Measurements from ENCODE around the gene SLC26A11.

The SLC26A11 gene

GRCh38 chr17:80263253-80264204 is 43.3 kb downstream of the SLC26A11 start:
- DNase-seq (ENCODE audit: extremely low spot score), result no peak
- TF ChIP-seq L3MBTL2 (conservative IDR thresholded peaks at IDR 0.05), result no peak
- no peak for TF ChIP-seq SP1 (IDR thresholded peaks at IDR 0.05)
- no peak for TF ChIP-seq FOXK2 (IDR thresholded peaks at IDR 0.05)
- TF ChIP-seq BHLHE40 (IDR thresholded peaks at IDR 0.05; ENCODE audit: borderline replicate concordance), result no peak
- no peak for TF ChIP-seq ELF4 (IDR thresholded peaks at IDR 0.05)
- TF ChIP-seq FOXM1 (IDR thresholded peaks at IDR 0.05; ENCODE audit: borderline replicate concordance), result no peak
- no peak for TF ChIP-seq SUZ12 (IDR thresholded peaks at IDR 0.05)
- no peak for TF ChIP-seq ZNF384 (IDR thresholded peaks at IDR 0.05)
- TF ChIP-seq ARNT (IDR thresholded peaks at IDR 0.05), result no peak
- no peak for TF ChIP-seq LEF1 (IDR thresholded peaks at IDR 0.05; ENCODE audit: borderline replicate concordance)
- no peak for TF ChIP-seq PKNOX1 (IDR thresholded peaks at IDR 0.05)
- TF ChIP-seq FOXA1 (IDR thresholded peaks at IDR 0.05), result no peak
- TF ChIP-seq CTBP1 (IDR thresholded peaks at IDR 0.05; ENCODE audit: borderline replicate concordance), result no peak
- TF ChIP-seq NFRKB (IDR thresholded peaks at IDR 0.05), result no peak
- no peak for TF ChIP-seq HDGF (IDR thresholded peaks at IDR 0.05; ENCODE audit: borderline replicate concordance)
- no peak for TF ChIP-seq TARDBP (IDR thresholded peaks at IDR 0.05)
- ChIA-PET POLR2A (interaction anchor here (0.5 to 1.2 kb wide), 2 partner anchors 20 to 46 kb away, joined by 3 to 4 read pairs; no protein-coding TSS in a partner anchor), CTCF (no interaction called here)

- POLR2A ChIA-PET, result interaction anchor here (1.2 kb wide), 1 partner anchor 19 kb away, joined by 4 read pairs; no protein-coding TSS in a partner anchor
- CTCF ChIA-PET, result no interaction called here
- TF ChIP-seq CTBP1 (IDR thresholded peaks at IDR 0.05; ENCODE audit: borderline replicate concordance), result no peak
- no peak for TF ChIP-seq PKNOX1 (IDR thresholded peaks at IDR 0.05)
- no peak for TF ChIP-seq L3MBTL2 (conservative IDR thresholded peaks at IDR 0.05)
- TF ChIP-seq HDGF (IDR thresholded peaks at IDR 0.05; ENCODE audit: borderline replicate concordance), result no peak
- TF ChIP-seq NFRKB (IDR thresholded peaks at IDR 0.05), result no peak
- TF ChIP-seq LEF1 (IDR thresholded peaks at IDR 0.05; ENCODE audit: borderline replicate concordance), result no peak
- no peak for TF ChIP-seq ARNT (IDR thresholded peaks at IDR 0.05)
- TF ChIP-seq SUZ12 (IDR thresholded peaks at IDR 0.05), result no peak
- TF ChIP-seq ZNF384 (IDR thresholded peaks at IDR 0.05), result no peak
- TF ChIP-seq FOXA1 (IDR thresholded peaks at IDR 0.05), result no peak
- TF ChIP-seq FOXK2 (IDR thresholded peaks at IDR 0.05), result no peak
- no peak for DNase-seq (ENCODE audit: extremely low spot score)
Observed at GRCh38 chr17:80264205-80265075, 44.2 kb downstream of the SLC26A11 start.

- no peak for DNase-seq (ENCODE audit: extremely low spot score)
- ChIA-PET CTCF (no interaction called here), POLR2A (no interaction called here)
- no peak for TF ChIP-seq ZNF384 (IDR thresholded peaks at IDR 0.05)
- no peak for TF ChIP-seq PKNOX1 (IDR thresholded peaks at IDR 0.05)
- no peak for TF ChIP-seq BHLHE40 (IDR thresholded peaks at IDR 0.05; ENCODE audit: borderline replicate concordance)
- no peak for TF ChIP-seq FOXM1 (IDR thresholded peaks at IDR 0.05; ENCODE audit: borderline replicate concordance)
- TF ChIP-seq NFRKB (IDR thresholded peaks at IDR 0.05), result no peak
- TF ChIP-seq SP1 (IDR thresholded peaks at IDR 0.05), result no peak
- TF ChIP-seq ARNT (IDR thresholded peaks at IDR 0.05), result no peak
- no peak for TF ChIP-seq FOXK2 (IDR thresholded peaks at IDR 0.05)
- no peak for TF ChIP-seq SUZ12 (IDR thresholded peaks at IDR 0.05)
Observed at GRCh38 chr17:80265205-80266068, 45.2 kb downstream of the SLC26A11 start.

- POLR2A ChIA-PET, result no interaction called here
- CTCF ChIA-PET, result no interaction called here
- TF ChIP-seq SUZ12 (IDR thresholded peaks at IDR 0.05), result no peak
- no peak for TF ChIP-seq HDGF (IDR thresholded peaks at IDR 0.05; ENCODE audit: borderline replicate concordance)
- no peak for TF ChIP-seq L3MBTL2 (conservative IDR thresholded peaks at IDR 0.05)
- no peak for TF ChIP-seq NFRKB (IDR thresholded peaks at IDR 0.05)
- TF ChIP-seq FOXK2 (IDR thresholded peaks at IDR 0.05), result no peak
- no peak for TF ChIP-seq FOXA1 (IDR thresholded peaks at IDR 0.05)
- TF ChIP-seq ZNF384 (IDR thresholded peaks at IDR 0.05), result no peak
- TF ChIP-seq ELF4 (IDR thresholded peaks at IDR 0.05), result no peak
- TF ChIP-seq FOXM1 (IDR thresholded peaks at IDR 0.05; ENCODE audit: borderline replicate concordance), result no peak
- TF ChIP-seq SP1 (IDR thresholded peaks at IDR 0.05), result no peak
- TF ChIP-seq LEF1 (IDR thresholded peaks at IDR 0.05; ENCODE audit: borderline replicate concordance), result no peak
- TF ChIP-seq ARNT (IDR thresholded peaks at IDR 0.05), result no peak
- no peak for TF ChIP-seq TARDBP (IDR thresholded peaks at IDR 0.05)
- no peak for TF ChIP-seq BHLHE40 (IDR thresholded peaks at IDR 0.05; ENCODE audit: borderline replicate concordance)
- no peak for TF ChIP-seq PKNOX1 (IDR thresholded peaks at IDR 0.05)
- no peak for TF ChIP-seq CTBP1 (IDR thresholded peaks at IDR 0.05; ENCODE audit: borderline replicate concordance)
- no peak for DNase-seq (ENCODE audit: extremely low spot score)
Observed at GRCh38 chr17:80267391-80267790, 47.2 kb downstream of the SLC26A11 start.

Measured in HEK293T (cell line).